GM12891 (cell line): ENCODE results near the gene CLCNKA.

Source experiments
- POLR2A ChIP-seq: IDR thresholded peaks from 2 replicates; pipeline ENCODE4 v1.6.1; 2011; ENCODE audit warnings: low read depth, low read length, control low read depth
- SPI1 ChIP-seq: IDR thresholded peaks from 2 replicates; pipeline ENCODE4 v1.6.1; 2011; ENCODE audit warnings: low read depth, low read length, control low read depth

DNA sequence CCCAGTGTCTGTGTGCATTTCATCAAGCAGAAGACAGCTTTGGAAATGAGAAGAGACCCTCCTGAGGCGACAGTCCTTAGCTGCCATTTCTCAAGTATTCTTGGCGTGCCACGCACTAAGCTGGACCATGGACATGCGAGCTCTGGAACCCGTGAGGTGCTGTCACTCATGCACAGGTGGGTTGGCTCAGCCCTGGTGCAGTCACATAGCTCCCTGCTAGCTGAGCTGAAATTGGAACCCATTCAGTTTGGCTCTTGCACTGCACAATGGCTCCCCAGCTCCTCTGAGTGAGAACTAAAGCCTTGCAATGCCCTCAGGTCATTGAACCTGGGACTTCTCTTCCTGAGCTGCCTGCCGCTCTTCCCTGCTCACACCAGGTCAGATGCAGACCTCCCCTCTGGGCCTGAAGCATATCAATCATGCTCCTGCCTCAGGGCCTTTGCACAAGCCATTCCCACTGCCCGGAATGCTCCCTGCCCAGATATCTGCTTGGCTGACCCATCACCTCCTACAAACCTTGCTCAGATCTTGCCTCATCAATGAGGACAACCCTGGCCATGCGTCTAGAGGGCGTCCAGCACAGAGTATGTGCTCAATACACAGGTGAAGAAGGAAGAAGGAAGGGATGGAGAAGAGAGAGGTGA, 24.1 kb upstream of the CLCNKA start:
- TF ChIP-seq SPI1 (no peak), POLR2A (no peak)
